H9 (cell line): ENCODE measurements around the gene DCC. TPM values are rescaled to one million over a fixed set of nuclear protein-coding genes. Genes with fewer than 3 reads are reported as not detected.

Source experiments
- DNase-seq: peaks from one replicate; pipeline ENCODE4 v3.0.0-alpha.2; 2017
- H2AFZ ChIP-seq: one replicate; pipeline ENCODE4 v1.6.1; 2013; ENCODE audit warnings: mild to moderate bottlenecking, low read length, control low read depth, moderate library complexity
- H2AK5ac ChIP-seq: 2 replicates; pipeline ENCODE4 v1.6.1; 2013; ENCODE audit warnings: low read length, control low read depth, mixed read lengths; ENCODE audit not compliant: insufficient read length
- H2BK120ac ChIP-seq: one replicate; pipeline ENCODE4 v1.6.1; 2013; ENCODE audit warnings: low read depth, mild to moderate bottlenecking, low read length, control low read depth, inconsistent platforms; ENCODE audit not compliant: poor library complexity, severe bottlenecking
- H2BK12ac ChIP-seq: 2 replicates; pipeline ENCODE4 v1.6.1; 2013; ENCODE audit warnings: low read length, control low read depth, mixed read lengths, low read depth; ENCODE audit not compliant: insufficient read length
- H2BK15ac ChIP-seq: 2 replicates; pipeline ENCODE4 v1.6.1; 2013; ENCODE audit warnings: low read depth, low read length, control low read depth
- H2BK20ac ChIP-seq: one replicate; pipeline ENCODE4 v1.6.1; 2013; ENCODE audit warnings: low read depth, mild to moderate bottlenecking, low read length, control low read depth, inconsistent platforms; ENCODE audit not compliant: poor library complexity, severe bottlenecking
- H2BK5ac ChIP-seq: 2 replicates; pipeline ENCODE4 v1.6.1; 2013; ENCODE audit warnings: low read length, control low read depth, mixed read lengths; ENCODE audit not compliant: insufficient read length
- H3K14ac ChIP-seq: 2 replicates; pipeline ENCODE4 v1.6.1; 2013; ENCODE audit warnings: low read length, control low read depth; ENCODE audit not compliant: insufficient read depth
- H3K18ac ChIP-seq: 2 replicates; pipeline ENCODE4 v1.6.1; 2013; ENCODE audit warnings: low read depth, mild to moderate bottlenecking, mixed read lengths, low read length, control low read depth; ENCODE audit not compliant: insufficient read length
- H3K23ac ChIP-seq: 2 replicates; pipeline ENCODE4 v1.6.1; 2013; ENCODE audit warnings: low read length, control low read depth, mixed read lengths, low read depth; ENCODE audit not compliant: insufficient read length
- H3K23me2 ChIP-seq: 2 replicates; pipeline ENCODE4 v1.6.1; 2013; ENCODE audit warnings: low read depth, mild to moderate bottlenecking, mixed read lengths, low read length, control low read depth; ENCODE audit not compliant: insufficient read length, poor library complexity, severe bottlenecking
- H3K27ac ChIP-seq: 2 replicates; pipeline ENCODE4 v1.5.1; 2013; ENCODE audit warnings: low read length, control low read depth, mixed read lengths, low read depth; ENCODE audit not compliant: insufficient read length
- H3K27me3 ChIP-seq: 2 replicates; pipeline ENCODE4 v1.6.1; 2013; ENCODE audit warnings: low read length, control low read depth, inconsistent platforms; ENCODE audit not compliant: insufficient read depth
- H3K4ac ChIP-seq: 2 replicates; pipeline ENCODE4 v1.6.1; 2013; ENCODE audit warnings: low read depth, mild to moderate bottlenecking, control low read depth, inconsistent platforms, low read length, moderate library complexity
- H3K4me1 ChIP-seq: 2 replicates; pipeline ENCODE4 v1.6.1; 2013; ENCODE audit warnings: low read length, control low read depth, inconsistent platforms; ENCODE audit not compliant: insufficient read depth
- H3K4me2 ChIP-seq: 2 replicates; pipeline ENCODE4 v1.6.1; 2013; ENCODE audit warnings: low read length, control low read depth, mixed read lengths; ENCODE audit not compliant: insufficient read length, insufficient read depth
- H3K56ac ChIP-seq: 2 replicates; pipeline ENCODE4 v1.6.1; 2013; ENCODE audit warnings: low read depth, mild to moderate bottlenecking, mixed read lengths, low read length, control low read depth; ENCODE audit not compliant: insufficient read length
- H3K79me1 ChIP-seq: 2 replicates; pipeline ENCODE4 v1.6.1; 2013; ENCODE audit warnings: low read depth, mild to moderate bottlenecking, moderate library complexity, low read length, control low read depth, inconsistent platforms; ENCODE audit not compliant: insufficient read depth, poor library complexity, severe bottlenecking
- H3K79me2 ChIP-seq: 2 replicates; pipeline ENCODE4 v1.6.1; 2013; ENCODE audit warnings: low read length, control low read depth, inconsistent platforms; ENCODE audit not compliant: insufficient read depth
- H3K9ac ChIP-seq: 2 replicates; pipeline ENCODE4 v1.6.1; 2013; ENCODE audit warnings: low read length, control low read depth, mixed read lengths; ENCODE audit not compliant: insufficient read length; ENCODE audit errors: extremely low read depth
- H3K9me3 ChIP-seq: one replicate; pipeline ENCODE4 v1.6.1; 2013; ENCODE audit warnings: low read depth, low read length, inconsistent platforms; ENCODE audit not compliant: control insufficient read depth
- H3T11ph ChIP-seq: one replicate; pipeline ENCODE4 v1.6.1; 2013; ENCODE audit warnings: mild to moderate bottlenecking, low read length, control low read depth, inconsistent platforms
- H4K20me1 ChIP-seq: one replicate; pipeline ENCODE4 v1.6.1; 2013; ENCODE audit not compliant: control insufficient read depth, insufficient read length, insufficient read depth
- H4K5ac ChIP-seq: 2 replicates; pipeline ENCODE4 v1.6.1; 2013; ENCODE audit warnings: low read depth, mild to moderate bottlenecking, mixed read lengths, low read length, control low read depth; ENCODE audit not compliant: insufficient read length
- H4K8ac ChIP-seq: replicated peaks from 2 replicates; pipeline ENCODE4 v1.6.1; 2013; ENCODE audit warnings: low read length, control low read depth, mixed read lengths, low read depth; ENCODE audit not compliant: insufficient read length
- H4K91ac ChIP-seq: 2 replicates; pipeline ENCODE4 v1.6.1; 2013; ENCODE audit warnings: low read depth, mild to moderate bottlenecking, moderate library complexity, mixed read lengths, low read length, control low read depth; ENCODE audit not compliant: insufficient read length
- H3K27ac Mint-ChIP-seq, 3 experiments: 2 replicates in 2 of 3; 3 replicates in 1 of 3; pipeline ENCODE4 v1.8.0; 2020 to 2021; ENCODE audit warnings: mixed read lengths in 3 of 3, mild to moderate bottlenecking in 1 of 3, moderate library complexity in 1 of 3
- H3K27me3 Mint-ChIP-seq: 2 replicates; pipeline ENCODE4 v1.8.0; 2021; ENCODE audit warnings: low read depth, mild to moderate bottlenecking, moderate library complexity, mixed read lengths
- H3K36me3 Mint-ChIP-seq, 3 experiments: 2 replicates in 2 of 3; 3 replicates in 1 of 3; pipeline ENCODE4 v1.8.0; 2020 to 2021; ENCODE audit warnings: low read depth in 3 of 3, mixed read lengths in 3 of 3; ENCODE audit not compliant: insufficient read depth in 1 of 3
- H3K4me1 Mint-ChIP-seq, 2 experiments: 2 replicates each; pipeline ENCODE4 v1.8.0; 2020; ENCODE audit warnings: mixed read lengths in 2 of 2
- H3K4me3 Mint-ChIP-seq, 2 experiments: 2 replicates in 1 of 2; 3 replicates in 1 of 2; pipeline ENCODE4 v1.8.0; 2020 to 2021; ENCODE audit warnings: mild to moderate bottlenecking in 2 of 2, mixed read lengths in 2 of 2, moderate library complexity in 1 of 2
- H3K9me3 Mint-ChIP-seq, 2 experiments: 2 replicates in 1 of 2; 3 replicates in 1 of 2; pipeline ENCODE4 v1.8.0; 2020; ENCODE audit warnings: mild to moderate bottlenecking in 2 of 2, mixed read lengths in 2 of 2, moderate library complexity in 1 of 2
- total RNA-seq: library from RNA; stranded (reverse); gene quantifications from 2 replicates; pipeline ENCODE4 v1.2.1, GENCODE V29; 2021
- TF ChIP-seq, protein P1 (sequence below): fragments of 200-600 bp; sonication (generic); conservative IDR thresholded peaks from 3 replicates; pipeline ENCODE4 v1.8.0; 2021; ENCODE audit warnings: antibody characterized with exemption, mild to moderate bottlenecking

The DCC gene
- total RNA-seq, 1 experiment from 2014 or later, result 0.35 TPM

DNA sequence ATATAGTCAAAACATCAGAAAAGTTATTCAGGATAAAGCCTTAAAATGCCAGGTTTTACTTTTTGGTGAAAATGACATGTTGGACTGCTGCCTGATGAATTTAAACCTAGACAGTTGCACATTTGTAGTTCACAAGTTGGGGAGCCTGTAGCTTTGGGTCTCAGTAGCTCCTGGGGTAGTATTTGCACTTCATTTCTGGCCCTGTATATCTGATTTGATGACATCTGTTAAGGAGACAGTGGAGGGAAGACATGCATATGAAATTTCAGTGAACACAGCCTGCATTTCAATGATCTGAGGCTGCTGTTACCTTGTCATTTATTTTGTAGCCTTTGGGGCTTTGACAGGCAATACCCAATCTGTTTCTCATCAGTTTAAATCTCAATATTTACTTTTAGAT is 156.4 kb downstream of the DCC start:
- no peaks in the 10 kb centered on the region for H3K79me2 ChIP-seq
- H2AFZ ChIP-seq, result no peak overlapping the region
- no peak overlapping the region for H3K14ac ChIP-seq
- H4K91ac ChIP-seq, result no peak overlapping the region
- H3K56ac ChIP-seq, result no peak overlapping the region
- Mint-ChIP-seq H3K36me3 (peaks cover 4 to 11% (median 4%) of the 10 kb centered on the region in 3 experiments; a peak in 5 of 7 replicates), H3K9me3 (peaks cover 9% of the 10 kb centered on the region in 2 experiments; a peak in 4 of 5 replicates), H3K4me1 (no peaks in the 10 kb centered on the region), H3K27me3 (no peaks in the 10 kb centered on the region), H3K4me3 (no peak overlapping the region), H3K27ac (no peak overlapping the region)
- no peak overlapping the region for H3T11ph ChIP-seq
- H3K4ac ChIP-seq, result no peak overlapping the region
- H3K4me1 ChIP-seq, result no peaks in the 10 kb centered on the region
- DNase-seq, result no peak
- H4K5ac ChIP-seq, result no peak overlapping the region
- no peak overlapping the region for H2BK20ac ChIP-seq
- no peak overlapping the region for H3K4me2 ChIP-seq
- TF ChIP-seq, protein P1, sequence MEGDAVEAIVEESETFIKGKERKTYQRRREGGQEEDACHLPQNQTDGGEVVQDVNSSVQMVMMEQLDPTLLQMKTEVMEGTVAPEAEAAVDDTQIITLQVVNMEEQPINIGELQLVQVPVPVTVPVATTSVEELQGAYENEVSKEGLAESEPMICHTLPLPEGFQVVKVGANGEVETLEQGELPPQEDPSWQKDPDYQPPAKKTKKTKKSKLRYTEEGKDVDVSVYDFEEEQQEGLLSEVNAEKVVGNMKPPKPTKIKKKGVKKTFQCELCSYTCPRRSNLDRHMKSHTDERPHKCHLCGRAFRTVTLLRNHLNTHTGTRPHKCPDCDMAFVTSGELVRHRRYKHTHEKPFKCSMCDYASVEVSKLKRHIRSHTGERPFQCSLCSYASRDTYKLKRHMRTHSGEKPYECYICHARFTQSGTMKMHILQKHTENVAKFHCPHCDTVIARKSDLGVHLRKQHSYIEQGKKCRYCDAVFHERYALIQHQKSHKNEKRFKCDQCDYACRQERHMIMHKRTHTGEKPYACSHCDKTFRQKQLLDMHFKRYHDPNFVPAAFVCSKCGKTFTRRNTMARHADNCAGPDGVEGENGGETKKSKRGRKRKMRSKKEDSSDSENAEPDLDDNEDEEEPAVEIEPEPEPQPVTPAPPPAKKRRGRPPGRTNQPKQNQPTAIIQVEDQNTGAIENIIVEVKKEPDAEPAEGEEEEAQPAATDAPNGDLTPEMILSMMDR, result no peak
- H2BK12ac ChIP-seq, result no peak overlapping the region
- no peaks in the 10 kb centered on the region for H3K27me3 ChIP-seq
- no peaks in the 10 kb centered on the region for H4K20me1 ChIP-seq
- peaks cover 5% of the 10 kb centered on the region for H3K9me3 ChIP-seq
- H3K79me1 ChIP-seq, result no peaks in the 10 kb centered on the region
- H2BK5ac ChIP-seq, result no peak overlapping the region
- H3K9ac ChIP-seq, result no peak overlapping the region
- H2AK5ac ChIP-seq, result no peak overlapping the region
- H3K18ac ChIP-seq, result no peak overlapping the region
- H3K23ac ChIP-seq, result no peak overlapping the region
- no peaks in the 10 kb centered on the region for H3K23me2 ChIP-seq
- H2BK15ac ChIP-seq, result no peak overlapping the region
- no peak overlapping the region for H3K27ac ChIP-seq
- H4K8ac ChIP-seq, result no peak overlapping the region
- no peak overlapping the region for H2BK120ac ChIP-seq
